HG02678 (cell line): ENCODE data around the gene GFRAL.

Source experiments
- ATAC-seq: cut with Tn5 transposase; IDR thresholded peaks from one replicate; pipeline ENCODE4 v1.9.1; 2021; ENCODE audit warnings: mild to moderate bottlenecking, moderate library complexity; ENCODE audit not compliant: unreplicated experiment

The GFRAL gene

GRCh38 chr6:55423933-55424332 lies 96.7 kb downstream of the GFRAL start:
- no peak for ATAC-seq

GRCh38 chr6:55433446-55434130 lies 106.3 kb downstream of the GFRAL start:
- ATAC-seq = no peak

- no peak for ATAC-seq
These were observed 109.9 kb downstream of the GFRAL start for GRCh38 chr6:55437141-55437540.

GRCh38 chr6:55438203-55438602 lies 110.9 kb downstream of the GFRAL start:
- no peak for ATAC-seq

GRCh38 chr6:55443238-55444134 lies 116.2 kb downstream of the GFRAL start:
- no peak for ATAC-seq

- ATAC-seq = peak; percentile 47
These were observed 118.5 kb downstream of the GFRAL start for GRCh38 chr6:55445648-55446204.

GRCh38 chr6:55447891-55448290 lies 120.6 kb downstream of the GFRAL start:
- no peak for ATAC-seq

- ATAC-seq = no peak
These were observed 121.2 kb downstream of the GFRAL start for GRCh38 chr6:55448451-55448850.

GRCh38 chr6:55449225-55449624 lies 122.0 kb downstream of the GFRAL start:
- ATAC-seq = no peak

GRCh38 chr6:55450005-55450404 lies 122.7 kb downstream of the GFRAL start:
- no peak for ATAC-seq
